Endothelial cell (in vitro differentiated cells): Measurements from ENCODE around the gene ENTREP1. TPM values are rescaled to one million over a fixed set of nuclear protein-coding genes. Genes with fewer than 3 reads are reported as not detected.

Source experiments
- DNase-seq: peaks from one replicate; pipeline ENCODE4 v3.0.0; 2021; ENCODE audit warnings: low spot score
- H3K27ac Mint-ChIP-seq: one replicate; pipeline ENCODE4 v1.8.0; 2021; ENCODE audit warnings: mixed read lengths, inconsistent platforms; ENCODE audit not compliant: unreplicated experiment
- H3K27me3 Mint-ChIP-seq: one replicate; pipeline ENCODE4 v1.8.0; 2021; ENCODE audit warnings: mild to moderate bottlenecking, moderate library complexity, mixed read lengths, inconsistent platforms; ENCODE audit not compliant: unreplicated experiment
- H3K36me3 Mint-ChIP-seq: one replicate; pipeline ENCODE4 v1.8.0; 2021; ENCODE audit warnings: mild to moderate bottlenecking, low read depth, mixed read lengths, inconsistent platforms; ENCODE audit not compliant: unreplicated experiment
- H3K4me1 Mint-ChIP-seq: one replicate; pipeline ENCODE4 v1.8.0; 2021; ENCODE audit warnings: mild to moderate bottlenecking, mixed read lengths, inconsistent platforms; ENCODE audit not compliant: unreplicated experiment
- H3K4me3 Mint-ChIP-seq: one replicate; pipeline ENCODE4 v1.8.0; 2021; ENCODE audit warnings: mild to moderate bottlenecking, mixed read lengths, inconsistent platforms; ENCODE audit not compliant: unreplicated experiment
- H3K9me3 Mint-ChIP-seq: one replicate; pipeline ENCODE4 v1.8.0; 2021; ENCODE audit warnings: mixed read lengths, inconsistent platforms; ENCODE audit not compliant: unreplicated experiment
- total RNA-seq: library from RNA; stranded (reverse); fragmentation: NEBNext Ultra II Directional; extraction: Animal tissue kit (Norgen Biotek cat#: 25700); gene quantifications from one replicate; pipeline ENCODE4 v1.2.1, GENCODE V29; 2021; ENCODE audit not compliant: unreplicated experiment
- TF ChIP-seq, protein P1 (sequence below): fragments of 200-600 bp; sonication (generic); IDR thresholded peaks from one replicate; pipeline ENCODE4 v1.5.0; 2021; ENCODE audit warnings: antibody characterized with exemption; ENCODE audit not compliant: unreplicated experiment

The ENTREP1 gene
- total RNA-seq, 1 donor from 2014 or later = 11.8 TPM

- no peaks in the 10 kb centered on the region for H3K36me3 Mint-ChIP-seq
Observed at GRCh38 chr9:69363191-69363590, 38.2 kb downstream of the ENTREP1 start.

GRCh38 chr9:69364510-69365150 is 39.6 kb downstream of the ENTREP1 start:
- H3K9me3 Mint-ChIP-seq = no peaks in the 10 kb centered on the region

More at GRCh38 chr9:69363191-69363590, 38.2 kb downstream of the ENTREP1 start:
- Mint-ChIP-seq H3K4me3 (no peak overlapping the region), H3K9me3 (no peaks in the 10 kb centered on the region), H3K27ac (no peak overlapping the region), H3K27me3 (peaks cover 1% of the 10 kb centered on the region), H3K4me1 (peaks cover 5% of the 10 kb centered on the region)
- DNase-seq = no peak
- TF ChIP-seq, protein P1, sequence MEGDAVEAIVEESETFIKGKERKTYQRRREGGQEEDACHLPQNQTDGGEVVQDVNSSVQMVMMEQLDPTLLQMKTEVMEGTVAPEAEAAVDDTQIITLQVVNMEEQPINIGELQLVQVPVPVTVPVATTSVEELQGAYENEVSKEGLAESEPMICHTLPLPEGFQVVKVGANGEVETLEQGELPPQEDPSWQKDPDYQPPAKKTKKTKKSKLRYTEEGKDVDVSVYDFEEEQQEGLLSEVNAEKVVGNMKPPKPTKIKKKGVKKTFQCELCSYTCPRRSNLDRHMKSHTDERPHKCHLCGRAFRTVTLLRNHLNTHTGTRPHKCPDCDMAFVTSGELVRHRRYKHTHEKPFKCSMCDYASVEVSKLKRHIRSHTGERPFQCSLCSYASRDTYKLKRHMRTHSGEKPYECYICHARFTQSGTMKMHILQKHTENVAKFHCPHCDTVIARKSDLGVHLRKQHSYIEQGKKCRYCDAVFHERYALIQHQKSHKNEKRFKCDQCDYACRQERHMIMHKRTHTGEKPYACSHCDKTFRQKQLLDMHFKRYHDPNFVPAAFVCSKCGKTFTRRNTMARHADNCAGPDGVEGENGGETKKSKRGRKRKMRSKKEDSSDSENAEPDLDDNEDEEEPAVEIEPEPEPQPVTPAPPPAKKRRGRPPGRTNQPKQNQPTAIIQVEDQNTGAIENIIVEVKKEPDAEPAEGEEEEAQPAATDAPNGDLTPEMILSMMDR = no peak

GRCh38 chr9:69370430-69370829 is 45.4 kb downstream of the ENTREP1 start:
- Mint-ChIP-seq H3K4me3 (no peak overlapping the region), H3K36me3 (no peaks in the 10 kb centered on the region), H3K27me3 (peaks cover 1% of the 10 kb centered on the region), H3K27ac (no peak overlapping the region), H3K4me1 (peaks cover 8% of the 10 kb centered on the region), H3K9me3 (no peaks in the 10 kb centered on the region)
- TF ChIP-seq, protein P1 = no peak
- DNase-seq = no peak

More at GRCh38 chr9:69364510-69365150, 39.6 kb downstream of the ENTREP1 start:
- TF ChIP-seq, protein P1 = no peak
- Mint-ChIP-seq H3K27me3 (peaks cover 1% of the 10 kb centered on the region), H3K36me3 (no peaks in the 10 kb centered on the region), H3K4me1 (peaks cover 2% of the 10 kb centered on the region), H3K4me3 (no peak overlapping the region), H3K27ac (no peak overlapping the region)
- DNase-seq = no peak

DNA sequence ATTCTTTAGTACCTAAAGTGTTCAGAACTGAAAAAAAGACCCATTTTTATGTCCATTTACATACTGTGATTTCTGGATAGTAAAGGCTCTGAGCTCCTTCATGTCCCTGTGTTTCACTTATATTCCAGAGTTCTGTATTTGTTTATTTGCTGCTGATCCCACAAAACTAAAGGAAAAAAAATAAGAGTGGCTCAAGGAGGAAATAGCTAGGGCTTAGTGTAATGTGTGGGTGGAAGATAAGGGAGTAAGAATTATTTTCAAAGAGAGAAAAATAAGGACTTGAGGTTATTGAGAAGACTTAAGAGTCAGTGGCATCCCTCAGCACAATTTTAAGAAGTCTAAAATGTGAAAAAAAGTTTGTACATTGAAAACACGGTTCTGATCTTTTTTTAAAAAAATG is 46.0 kb downstream of the ENTREP1 start:
- no peak for DNase-seq
- no peaks in the 10 kb centered on the region for H3K9me3 Mint-ChIP-seq
- no peaks in the 10 kb centered on the region for H3K36me3 Mint-ChIP-seq
- TF ChIP-seq, protein P1 = no peak
- peaks cover 8% of the 10 kb centered on the region for H3K4me1 Mint-ChIP-seq
- H3K27ac Mint-ChIP-seq = peak overlapping the region; percentile 70
- no peak overlapping the region for H3K4me3 Mint-ChIP-seq
- peaks cover 3% of the 10 kb centered on the region for H3K27me3 Mint-ChIP-seq

- peaks cover 6% of the 10 kb centered on the region for H3K4me1 Mint-ChIP-seq
- peaks cover 7% of the 10 kb centered on the region for H3K36me3 Mint-ChIP-seq
- peaks cover 2% of the 10 kb centered on the region for H3K27me3 Mint-ChIP-seq
- no peak overlapping the region for H3K4me3 Mint-ChIP-seq
- H3K9me3 Mint-ChIP-seq = no peaks in the 10 kb centered on the region
- DNase-seq = no peak
- no peak overlapping the region for H3K27ac Mint-ChIP-seq
- TF ChIP-seq, protein P1 = no peak
Observed at GRCh38 chr9:69376651-69377050, 51.6 kb downstream of the ENTREP1 start.
